ENCODE data around the gene ZBTB37. TPM values are rescaled to one million over a fixed set of nuclear protein-coding genes. Genes with fewer than 3 reads are reported as not detected.
"Not testable (repeated sequence)": the region's sequence is repeated elsewhere in the genome, so short reads cannot be mapped to it uniquely, and the experiment has no call there.

ZBTB37 gene
- total RNA-seq, 3 donors from 2014 or later, result 9.3 to 13.2 (median 12.0) TPM

GRCh38 chr1:173876732-173877131, 8.6 kb downstream of the ZBTB37 start:
- no peaks in the 10 kb centered on the region for H3K4me1 ChIP-seq (ENCODE audit: low read depth)
- no peaks in the 10 kb centered on the region for H3K9me3 ChIP-seq
- H3K36me3 ChIP-seq (ENCODE audit: low read depth), result no peaks in the 10 kb centered on the region
- H3K4me3 ChIP-seq, result no peak overlapping the region
- TF ChIP-seq CTCF (IDR thresholded peaks at IDR 0.05), result no peak
- ATAC-seq (no peak), DNase-seq (no peak)
- intact Hi-C loops (cut with DNase I, micrococcal nuclease), result no loop called here

- ATAC-seq (no peak), DNase-seq (no peak)
- no peaks in the 10 kb centered on the region for H3K9me3 ChIP-seq
- TF ChIP-seq CTCF (IDR thresholded peaks at IDR 0.05), result no peak
- H3K36me3 ChIP-seq (ENCODE audit: low read depth), result no peaks in the 10 kb centered on the region
- no peak overlapping the region for H3K4me3 ChIP-seq
- intact Hi-C loops (cut with DNase I, micrococcal nuclease), result no loop called here
- no peaks in the 10 kb centered on the region for H3K4me1 ChIP-seq (ENCODE audit: low read depth)
These were observed 10.1 kb downstream of the ZBTB37 start for GRCh38 chr1:173878251-173878650.

- H3K4me1 ChIP-seq (ENCODE audit: low read depth); H3K36me3 ChIP-seq (ENCODE audit: low read depth); DNase-seq; H3K9me3 ChIP-seq; ATAC-seq; intact Hi-C loops (cut with DNase I, micrococcal nuclease); H3K4me3 ChIP-seq: not testable (repeated sequence)
These were observed 12.9 kb downstream of the ZBTB37 start for GRCh38 chr1:173881117-173881516.

- intact Hi-C loops (cut with DNase I, micrococcal nuclease), result no loop called here
These were observed 16.5 kb downstream of the ZBTB37 start for GRCh38 chr1:173884701-173885100.

GRCh38 chr1:173886746-173887611, 18.8 kb downstream of the ZBTB37 start:
- no peak overlapping the region for H3K4me3 ChIP-seq
- no peaks in the 10 kb centered on the region for H3K9me3 ChIP-seq
- TF ChIP-seq CTCF (IDR thresholded peaks at IDR 0.05), result no peak
- intact Hi-C loops (cut with DNase I, micrococcal nuclease), result no loop called here
- H3K4me1 ChIP-seq (ENCODE audit: low read depth), result no peaks in the 10 kb centered on the region
- no peak for DNase-seq
- H3K36me3 ChIP-seq (ENCODE audit: low read depth), result no peaks in the 10 kb centered on the region
- ATAC-seq, result no peak

More at GRCh38 chr1:173884701-173885100, 16.5 kb downstream of the ZBTB37 start:
- no peaks in the 10 kb centered on the region for H3K9me3 ChIP-seq
- no peak overlapping the region for H3K4me3 ChIP-seq
- ATAC-seq (no peak), DNase-seq (no peak)
- H3K4me1 ChIP-seq (ENCODE audit: low read depth), result no peaks in the 10 kb centered on the region
- no peak for TF ChIP-seq CTCF (IDR thresholded peaks at IDR 0.05)
- no peaks in the 10 kb centered on the region for H3K36me3 ChIP-seq (ENCODE audit: low read depth)

- Histone ChIP-seq H3K4me3 (no peak overlapping the region), H3K36me3 (ENCODE audit: low read depth) (no peaks in the 10 kb centered on the region), H3K4me1 (ENCODE audit: low read depth) (no peaks in the 10 kb centered on the region), H3K9me3 (no peaks in the 10 kb centered on the region)
- DNase-seq (no peak), ATAC-seq (no peak)
- intact Hi-C loops (cut with DNase I, micrococcal nuclease), result no loop called here
- no peak for TF ChIP-seq CTCF (IDR thresholded peaks at IDR 0.05)
These were observed 19.4 kb downstream of the ZBTB37 start for GRCh38 chr1:173887627-173888026.

Measured in mucosa of descending colon (tissue), 3 donors.